Ishikawa (cell line): ENCODE results near the gene ACTA2.

ENCODE experiments used
- CEBPB ChIP-seq: IDR thresholded peaks from 2 replicates; pipeline ENCODE4 v1.6.1; 2012
- CREB1 ChIP-seq: IDR thresholded peaks from 2 replicates; pipeline ENCODE4 v1.6.1; 2012; ENCODE audit warnings: low read depth
- EGR1 ChIP-seq: IDR thresholded peaks from 2 replicates; pipeline ENCODE4 v1.6.1; 2012
- EP300 ChIP-seq: IDR thresholded peaks from 2 replicates; pipeline ENCODE4 v1.6.1; 2012; ENCODE audit warnings: borderline replicate concordance
- FOXM1 ChIP-seq: IDR thresholded peaks from 2 replicates; pipeline ENCODE4 v1.6.1; 2012; ENCODE audit warnings: low read depth, borderline replicate concordance
- NFIC ChIP-seq: IDR thresholded peaks from 2 replicates; pipeline ENCODE4 v1.6.1; 2012
- RAD21 ChIP-seq: IDR thresholded peaks from 2 replicates; pipeline ENCODE4 v1.6.1; 2012; ENCODE audit warnings: low read depth
- REST ChIP-seq: IDR thresholded peaks from 2 replicates; pipeline ENCODE4 v1.6.1; 2012; ENCODE audit warnings: low read depth, mild to moderate bottlenecking
- TAF1 ChIP-seq: IDR thresholded peaks from 2 replicates; pipeline ENCODE4 v1.6.1; 2012; ENCODE audit warnings: low read depth, mild to moderate bottlenecking
- TCF12 ChIP-seq: IDR thresholded peaks from 2 replicates; pipeline ENCODE4 v1.6.1; 2012; ENCODE audit warnings: low read depth
- TEAD4 ChIP-seq: IDR thresholded peaks from 2 replicates; pipeline ENCODE4 v1.6.1; 2012
- YY1 ChIP-seq: IDR thresholded peaks from 2 replicates; pipeline ENCODE4 v1.6.1; 2012; ENCODE audit warnings: low read depth
- ZBTB7A ChIP-seq: IDR thresholded peaks from 2 replicates; pipeline ENCODE4 v1.6.1; 2012; ENCODE audit warnings: low read depth
- TF ChIP-seq, protein P1 (sequence below): IDR thresholded peaks from 2 replicates; pipeline ENCODE4 v1.6.1; 2012
- TF ChIP-seq, protein P2 (sequence below): IDR thresholded peaks from 2 replicates; pipeline ENCODE4 v1.6.1; 2012

Gene ACTA2

GRCh38 chr10:88963318-88963717 is 10.7 kb upstream of the ACTA2 start:
- TF ChIP-seq CREB1 (no peak), EGR1 (no peak), ZBTB7A (no peak), TAF1 (no peak), YY1 (no peak), TEAD4 (no peak), NFIC (no peak), REST (no peak)
- TF ChIP-seq, protein P1, sequence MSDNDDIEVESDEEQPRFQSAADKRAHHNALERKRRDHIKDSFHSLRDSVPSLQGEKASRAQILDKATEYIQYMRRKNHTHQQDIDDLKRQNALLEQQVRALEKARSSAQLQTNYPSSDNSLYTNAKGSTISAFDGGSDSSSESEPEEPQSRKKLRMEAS, result no peak
- TF ChIP-seq, protein P2, sequence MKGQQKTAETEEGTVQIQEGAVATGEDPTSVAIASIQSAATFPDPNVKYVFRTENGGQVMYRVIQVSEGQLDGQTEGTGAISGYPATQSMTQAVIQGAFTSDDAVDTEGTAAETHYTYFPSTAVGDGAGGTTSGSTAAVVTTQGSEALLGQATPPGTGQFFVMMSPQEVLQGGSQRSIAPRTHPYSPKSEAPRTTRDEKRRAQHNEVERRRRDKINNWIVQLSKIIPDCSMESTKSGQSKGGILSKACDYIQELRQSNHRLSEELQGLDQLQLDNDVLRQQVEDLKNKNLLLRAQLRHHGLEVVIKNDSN, result no peak

DNA sequence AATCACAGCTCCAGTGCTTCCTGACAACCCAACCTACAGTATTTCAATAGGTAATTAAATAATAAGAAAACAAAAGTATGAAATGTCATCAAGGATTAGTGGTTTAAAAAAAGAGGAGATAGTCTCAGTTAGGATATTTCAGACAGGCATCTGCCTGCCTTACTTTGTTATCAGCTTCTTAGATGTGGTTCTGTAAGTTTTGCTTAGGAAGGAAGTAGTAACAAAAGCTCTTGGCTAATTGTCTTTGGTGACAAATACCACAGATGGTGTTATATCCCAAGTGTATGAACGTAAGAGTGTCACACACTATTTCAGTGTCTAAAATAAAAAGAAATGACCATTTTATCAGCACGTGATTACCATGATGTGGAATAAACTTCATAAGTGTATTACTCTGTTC is 9.8 kb upstream of the ACTA2 start:
- no peak for TF ChIP-seq YY1
- no peak for TF ChIP-seq REST
- TF ChIP-seq TEAD4, result no peak
- TF ChIP-seq, protein P2, result no peak
- TF ChIP-seq CEBPB, result no peak
- no peak for TF ChIP-seq EGR1
- TF ChIP-seq TAF1, result no peak
- no peak for TF ChIP-seq ZBTB7A
- no peak for TF ChIP-seq NFIC
- TF ChIP-seq CREB1, result no peak
- TF ChIP-seq, protein P1, result no peak
- no peak for TF ChIP-seq TCF12

- TF ChIP-seq YY1 (no peak), RAD21 (no peak)
These were observed 8.7 kb upstream of the ACTA2 start for GRCh38 chr10:88961266-88961665.

- TF ChIP-seq, protein P2, result no peak
- TF ChIP-seq, protein P1, result no peak
- TF ChIP-seq EP300 (no peak), CREB1 (no peak), EGR1 (no peak), ZBTB7A (no peak), TEAD4 (no peak), RAD21 (no peak), CEBPB (no peak), NFIC (no peak), TAF1 (no peak), TCF12 (no peak), FOXM1 (no peak), YY1 (no peak), REST (no peak)
These were observed 8.2 kb upstream of the ACTA2 start for GRCh38 chr10:88960802-88961201.

- no peak for TF ChIP-seq ZBTB7A
- TF ChIP-seq CREB1, result no peak
- TF ChIP-seq REST, result no peak
- TF ChIP-seq TEAD4, result no peak
- no peak for TF ChIP-seq YY1
- no peak for TF ChIP-seq TCF12
- TF ChIP-seq NFIC, result no peak
- no peak for TF ChIP-seq EGR1
- TF ChIP-seq, protein P1, result no peak
- TF ChIP-seq RAD21, result no peak
- TF ChIP-seq, protein P2, result no peak
- TF ChIP-seq CEBPB, result no peak
These were observed 6.1 kb upstream of the ACTA2 start for GRCh38 chr10:88958721-88959120.
